Fibroblast of lung (primary cell): ENCODE measurements around the gene SNPH.

ENCODE experiments used
- EZH2 ChIP-seq: IDR thresholded peaks from 2 replicates; pipeline ENCODE4 v1.5.1; 2012; ENCODE audit warnings: low read length, control low read depth, mild to moderate bottlenecking; ENCODE audit errors: missing control alignments
- TF ChIP-seq, protein P1 (sequence below), 2 donors: IDR thresholded peaks in 1 of 2; conservative IDR thresholded peaks in 1 of 2; 1 replicate in 1 of 2; 2 replicates in 1 of 2; pipeline ENCODE4 v1.5.1; 2011 to 2012; ENCODE audit warnings: low read length in 2 of 2, control low read depth in 1 of 2, inconsistent platforms in 1 of 2, low read depth in 1 of 2, mild to moderate bottlenecking in 1 of 2

DNA sequence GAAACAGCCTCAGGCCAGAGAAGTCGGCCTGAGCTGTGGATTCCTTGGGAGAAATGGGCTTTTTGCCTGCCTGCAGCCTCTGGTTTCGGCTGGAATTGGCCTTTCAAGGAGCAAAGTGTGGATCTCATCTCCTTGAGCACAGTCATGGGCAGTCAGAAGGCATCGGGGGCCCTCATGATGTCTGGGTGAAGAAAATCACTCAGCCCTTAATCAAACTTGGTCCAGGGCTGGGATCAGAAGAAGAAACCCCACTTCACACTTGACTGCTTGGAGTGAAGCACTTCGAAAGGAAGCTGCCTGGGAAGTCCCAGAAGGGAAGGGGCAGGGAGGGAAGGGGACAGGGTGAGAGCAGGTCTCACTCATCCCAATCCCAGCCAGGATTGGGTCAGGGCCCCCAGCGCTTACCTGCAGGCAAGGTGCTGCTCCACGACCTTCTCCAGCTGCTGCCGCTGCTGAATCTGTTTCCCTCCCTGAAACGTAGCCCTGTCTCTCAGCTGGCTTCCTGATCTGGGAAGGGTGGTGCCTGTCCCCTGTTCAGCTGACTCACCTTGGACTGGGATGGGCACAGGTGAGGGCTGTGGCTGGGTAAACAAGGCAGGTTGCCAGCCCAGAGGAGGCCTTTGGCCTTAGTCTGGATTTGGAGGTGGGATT lies 62.7 kb downstream of the SNPH start, which contains the start of gene SDCBP2:
- TF ChIP-seq, protein P1, sequence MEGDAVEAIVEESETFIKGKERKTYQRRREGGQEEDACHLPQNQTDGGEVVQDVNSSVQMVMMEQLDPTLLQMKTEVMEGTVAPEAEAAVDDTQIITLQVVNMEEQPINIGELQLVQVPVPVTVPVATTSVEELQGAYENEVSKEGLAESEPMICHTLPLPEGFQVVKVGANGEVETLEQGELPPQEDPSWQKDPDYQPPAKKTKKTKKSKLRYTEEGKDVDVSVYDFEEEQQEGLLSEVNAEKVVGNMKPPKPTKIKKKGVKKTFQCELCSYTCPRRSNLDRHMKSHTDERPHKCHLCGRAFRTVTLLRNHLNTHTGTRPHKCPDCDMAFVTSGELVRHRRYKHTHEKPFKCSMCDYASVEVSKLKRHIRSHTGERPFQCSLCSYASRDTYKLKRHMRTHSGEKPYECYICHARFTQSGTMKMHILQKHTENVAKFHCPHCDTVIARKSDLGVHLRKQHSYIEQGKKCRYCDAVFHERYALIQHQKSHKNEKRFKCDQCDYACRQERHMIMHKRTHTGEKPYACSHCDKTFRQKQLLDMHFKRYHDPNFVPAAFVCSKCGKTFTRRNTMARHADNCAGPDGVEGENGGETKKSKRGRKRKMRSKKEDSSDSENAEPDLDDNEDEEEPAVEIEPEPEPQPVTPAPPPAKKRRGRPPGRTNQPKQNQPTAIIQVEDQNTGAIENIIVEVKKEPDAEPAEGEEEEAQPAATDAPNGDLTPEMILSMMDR (conservative IDR thresholded peaks at IDR 0.05 in 1 of 2, IDR thresholded peaks at IDR 0.05 in 1 of 2; ENCODE audit: low read depth in 1 of 2, low read length in 2 of 2), result no peak
- no peak for TF ChIP-seq EZH2
